OCI-LY3 (cell line): ENCODE data around the gene SLC4A7.

Experiments used
- EZH2phosphoT487 ChIP-seq: fragments of 200-600 bp; shearing (Covaris generic); IDR thresholded peaks from 2 replicates; pipeline ENCODE4 v1.6.1; 2018; ENCODE audit warnings: antibody characterized with exemption, mixed run types, low read depth
- TF ChIP-seq, protein P1 (sequence below): fragments of 200-600, 300-600 bp; sonication (generic); IDR thresholded peaks from 2 replicates; pipeline ENCODE4 v1.5.1; 2014; ENCODE audit warnings: antibody characterized with exemption, low read length, low read depth

DNA sequence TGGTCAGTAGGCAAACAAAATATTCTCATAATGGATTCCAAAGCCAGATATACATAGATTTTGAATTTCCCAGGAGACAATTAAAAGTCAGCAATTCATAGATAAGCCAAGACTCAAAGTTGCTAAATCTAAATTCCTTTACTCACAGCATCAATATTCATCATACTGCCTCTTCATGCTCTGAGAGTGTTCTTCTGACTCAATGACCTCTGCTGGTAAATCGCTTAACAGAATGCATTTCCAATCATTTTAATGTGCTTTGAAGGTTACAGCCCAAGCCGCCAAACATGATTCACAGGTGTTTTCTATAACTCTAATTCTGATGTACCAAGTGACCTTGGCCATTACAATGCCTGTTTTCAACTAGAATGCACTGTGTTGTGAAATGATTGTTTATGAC is 24.2 kb upstream of the SLC4A7 start:
- TF ChIP-seq, protein P1, sequence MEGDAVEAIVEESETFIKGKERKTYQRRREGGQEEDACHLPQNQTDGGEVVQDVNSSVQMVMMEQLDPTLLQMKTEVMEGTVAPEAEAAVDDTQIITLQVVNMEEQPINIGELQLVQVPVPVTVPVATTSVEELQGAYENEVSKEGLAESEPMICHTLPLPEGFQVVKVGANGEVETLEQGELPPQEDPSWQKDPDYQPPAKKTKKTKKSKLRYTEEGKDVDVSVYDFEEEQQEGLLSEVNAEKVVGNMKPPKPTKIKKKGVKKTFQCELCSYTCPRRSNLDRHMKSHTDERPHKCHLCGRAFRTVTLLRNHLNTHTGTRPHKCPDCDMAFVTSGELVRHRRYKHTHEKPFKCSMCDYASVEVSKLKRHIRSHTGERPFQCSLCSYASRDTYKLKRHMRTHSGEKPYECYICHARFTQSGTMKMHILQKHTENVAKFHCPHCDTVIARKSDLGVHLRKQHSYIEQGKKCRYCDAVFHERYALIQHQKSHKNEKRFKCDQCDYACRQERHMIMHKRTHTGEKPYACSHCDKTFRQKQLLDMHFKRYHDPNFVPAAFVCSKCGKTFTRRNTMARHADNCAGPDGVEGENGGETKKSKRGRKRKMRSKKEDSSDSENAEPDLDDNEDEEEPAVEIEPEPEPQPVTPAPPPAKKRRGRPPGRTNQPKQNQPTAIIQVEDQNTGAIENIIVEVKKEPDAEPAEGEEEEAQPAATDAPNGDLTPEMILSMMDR: no peak
- no peak for TF ChIP-seq EZH2phosphoT487
